ENCODE data around the gene DOK3.

The DOK3 gene

GRCh38 chr5:177553671-177554429, 44.2 kb upstream of the DOK3 start:
- peak; percentile 76 for DNase-seq (ENCODE audit: low spot score)
- ChIA-PET POLR2A (ENCODE audit: low non-redundant PET) (interaction anchor here (1.0 kb wide), 1 partner anchor 38 kb away, joined by 3 read pairs; the partner anchor contains the start of gene TMED9), CTCF (interaction anchor here (0.7 kb wide), 1 partner anchor 13 kb away, joined by 4 read pairs; no protein-coding TSS in a partner anchor)
- H3K27ac ChIP-seq, result peak overlapping the region; percentile 83
- no peak for TF ChIP-seq CTCF (conservative IDR thresholded peaks at IDR 0.05; ENCODE audit: low read depth)

GRCh38 chr5:177552839-177553455, 43.3 kb upstream of the DOK3 start:
- peak overlapping the region; percentile 83 for H3K27ac ChIP-seq
- POLR2A ChIA-PET (ENCODE audit: low non-redundant PET), result no interaction called here
- no peak for TF ChIP-seq CTCF (conservative IDR thresholded peaks at IDR 0.05; ENCODE audit: low read depth)
- CTCF ChIA-PET, result interaction anchor here (0.7 kb wide), 1 partner anchor 14 kb away, joined by 4 read pairs; no protein-coding TSS in a partner anchor
- DNase-seq (ENCODE audit: low spot score), result peak; percentile 35

GRCh38 chr5:177550122-177550521, 40.5 kb upstream of the DOK3 start:
- no peak overlapping the region for H3K27ac ChIP-seq
- DNase-seq (ENCODE audit: low spot score), result no peak
- ChIA-PET POLR2A (ENCODE audit: low non-redundant PET) (no interaction called here), CTCF (interaction anchor here (0.6 kb wide), 1 partner anchor 159 kb away, joined by 4 read pairs; no protein-coding TSS in a partner anchor)
- TF ChIP-seq CTCF (conservative IDR thresholded peaks at IDR 0.05; ENCODE audit: low read depth), result no peak

- ChIA-PET POLR2A (ENCODE audit: low non-redundant PET) (interaction anchor here (0.6 kb wide), 1 partner anchor 736 kb away, joined by 5 read pairs; no protein-coding TSS in a partner anchor), CTCF (interaction anchor here (1.2 kb wide), 1 partner anchor 17 kb away, joined by 3 read pairs; no protein-coding TSS in a partner anchor)
- DNase-seq (ENCODE audit: low spot score), result no peak
- no peak overlapping the region for H3K27ac ChIP-seq
- TF ChIP-seq CTCF (conservative IDR thresholded peaks at IDR 0.05; ENCODE audit: low read depth), result no peak
Observed at GRCh38 chr5:177548495-177548894, 38.9 kb upstream of the DOK3 start.

GRCh38 chr5:177547736-177548135, 38.1 kb upstream of the DOK3 start:
- POLR2A ChIA-PET (ENCODE audit: low non-redundant PET), result no interaction called here
- CTCF ChIA-PET, result interaction anchor here (1.2 kb wide), 1 partner anchor 16 kb away, joined by 3 read pairs; no protein-coding TSS in a partner anchor
- peak overlapping the region; percentile 93 for H3K27ac ChIP-seq
- TF ChIP-seq CTCF (conservative IDR thresholded peaks at IDR 0.05; ENCODE audit: low read depth), result no peak
- DNase-seq (ENCODE audit: low spot score), result no peak

- ChIA-PET POLR2A (ENCODE audit: low non-redundant PET) (interaction anchor here (0.5 to 0.7 kb wide), 2 partner anchors 29 to 1141 kb away, joined by 3 to 4 read pairs; partner anchors contain the start of gene DDX41), CTCF (interaction anchor here (0.7 to 1.3 kb wide), 3 partner anchors 26 to 142 kb away, joined by 3 read pairs; no protein-coding TSS in a partner anchor)
- peak overlapping the region; percentile 93 for H3K27ac ChIP-seq
- no peak for TF ChIP-seq CTCF (conservative IDR thresholded peaks at IDR 0.05; ENCODE audit: low read depth)
- peak; percentile 99 for DNase-seq (ENCODE audit: low spot score)
Observed at GRCh38 chr5:177546258-177546741, 36.7 kb upstream of the DOK3 start.
